ENCODE data around the gene GABRQ.
"Not testable (repeated sequence)": the region's sequence is repeated elsewhere in the genome, so short reads cannot be mapped to it uniquely, and the experiment has no call there.

GABRQ gene

GRCh38 chrX:152681012-152681411 is 43.3 kb downstream of the GABRQ start:
- H4K20me1 ChIP-seq (ENCODE audit: insufficient read depth, low read length); H3K27ac ChIP-seq (ENCODE audit: low read length): not testable (repeated sequence)
- peak; percentile 33; the same call in 1 of the 3 replicates for ATAC-seq (ENCODE audit: insufficient read depth, low read depth)

GRCh38 chrX:152697952-152698931 is 60.5 kb downstream of the GABRQ start, which contains the start of gene MAGEA3:
TSS of gene MAGEA3 (plus strand) at chrX:152698794. CDS start at chrX:152700833, 2,039 bp downstream.
- not testable (repeated sequence) for H2AFZ ChIP-seq (ENCODE audit: low read depth, low read length); H3K4me3 ChIP-seq (ENCODE audit: low read depth in 1 of 2, low read length in 2 of 2); H4K20me1 ChIP-seq (ENCODE audit: insufficient read depth, low read length); H3K79me2 ChIP-seq (ENCODE audit: insufficient read depth, low read length); H3K36me3 ChIP-seq (ENCODE audit: insufficient read depth, low read length); H3K27ac ChIP-seq (ENCODE audit: low read length); DNase-seq; H3K9ac ChIP-seq (ENCODE audit: low read depth, low read length); H3K4me2 ChIP-seq (ENCODE audit: insufficient read depth, low read length); H3K4me1 ChIP-seq (ENCODE audit: insufficient read depth, low read length); H3K9me3 ChIP-seq (ENCODE audit: insufficient read depth, low read length, severe bottlenecking); H3K27me3 ChIP-seq (ENCODE audit: insufficient read depth, low read length, poor library complexity); ATAC-seq (ENCODE audit: insufficient read depth, low read depth)

More at GRCh38 chrX:152681012-152681411, 43.3 kb downstream of the GABRQ start:
- H3K4me1 ChIP-seq (ENCODE audit: insufficient read depth, low read length); H3K9ac ChIP-seq (ENCODE audit: low read depth, low read length); H3K9me3 ChIP-seq (ENCODE audit: insufficient read depth, low read length, severe bottlenecking); H3K4me3 ChIP-seq (ENCODE audit: low read depth in 1 of 2, low read length in 2 of 2); H3K27me3 ChIP-seq (ENCODE audit: insufficient read depth, low read length, poor library complexity); H3K4me2 ChIP-seq (ENCODE audit: insufficient read depth, low read length); H3K36me3 ChIP-seq (ENCODE audit: insufficient read depth, low read length); DNase-seq; H3K79me2 ChIP-seq (ENCODE audit: insufficient read depth, low read length); H2AFZ ChIP-seq (ENCODE audit: low read depth, low read length): not testable (repeated sequence)

GRCh38 chrX:152700390-152700789 is 62.7 kb downstream of the GABRQ start:
- not testable (repeated sequence) for H3K27me3 ChIP-seq (ENCODE audit: insufficient read depth, low read length, poor library complexity); DNase-seq; ATAC-seq (ENCODE audit: insufficient read depth, low read depth); H2AFZ ChIP-seq (ENCODE audit: low read depth, low read length); H3K79me2 ChIP-seq (ENCODE audit: insufficient read depth, low read length); H3K36me3 ChIP-seq (ENCODE audit: insufficient read depth, low read length); H3K4me2 ChIP-seq (ENCODE audit: insufficient read depth, low read length); H3K9me3 ChIP-seq (ENCODE audit: insufficient read depth, low read length, severe bottlenecking); H3K4me1 ChIP-seq (ENCODE audit: insufficient read depth, low read length); H3K4me3 ChIP-seq (ENCODE audit: low read depth in 1 of 2, low read length in 2 of 2); H4K20me1 ChIP-seq (ENCODE audit: insufficient read depth, low read length); H3K27ac ChIP-seq (ENCODE audit: low read length); H3K9ac ChIP-seq (ENCODE audit: low read depth, low read length)

- H3K79me2 ChIP-seq (ENCODE audit: insufficient read depth, low read length); H3K9me3 ChIP-seq (ENCODE audit: insufficient read depth, low read length, severe bottlenecking); H3K36me3 ChIP-seq (ENCODE audit: insufficient read depth, low read length); H3K4me2 ChIP-seq (ENCODE audit: insufficient read depth, low read length); H3K4me1 ChIP-seq (ENCODE audit: insufficient read depth, low read length); ATAC-seq (ENCODE audit: insufficient read depth, low read depth); DNase-seq; H3K27ac ChIP-seq (ENCODE audit: low read length); H3K27me3 ChIP-seq (ENCODE audit: insufficient read depth, low read length, poor library complexity); H3K4me3 ChIP-seq (ENCODE audit: low read depth in 1 of 2, low read length in 2 of 2); H2AFZ ChIP-seq (ENCODE audit: low read depth, low read length); H3K9ac ChIP-seq (ENCODE audit: low read depth, low read length); H4K20me1 ChIP-seq (ENCODE audit: insufficient read depth, low read length): not testable (repeated sequence)
Measured at GRCh38 chrX:152706500-152706899, 68.8 kb downstream of the GABRQ start.
